ENCODE measurements around the gene MRPS18A.

- no peak for TF ChIP-seq CTCF (IDR thresholded peaks at IDR 0.05)
- TF ChIP-seq EZH2 (IDR thresholded peaks at IDR 0.05; ENCODE audit: borderline replicate concordance, insufficient read depth, low read depth, low read length, poor library complexity, severe bottlenecking) = no peak
Observed at GRCh38 chr6:43699564-43700186, 12.1 kb upstream of the MRPS18A start.

All from B cell (primary cell).